ENCODE measurements around the gene SORCS1.

SORCS1 gene

DNA sequence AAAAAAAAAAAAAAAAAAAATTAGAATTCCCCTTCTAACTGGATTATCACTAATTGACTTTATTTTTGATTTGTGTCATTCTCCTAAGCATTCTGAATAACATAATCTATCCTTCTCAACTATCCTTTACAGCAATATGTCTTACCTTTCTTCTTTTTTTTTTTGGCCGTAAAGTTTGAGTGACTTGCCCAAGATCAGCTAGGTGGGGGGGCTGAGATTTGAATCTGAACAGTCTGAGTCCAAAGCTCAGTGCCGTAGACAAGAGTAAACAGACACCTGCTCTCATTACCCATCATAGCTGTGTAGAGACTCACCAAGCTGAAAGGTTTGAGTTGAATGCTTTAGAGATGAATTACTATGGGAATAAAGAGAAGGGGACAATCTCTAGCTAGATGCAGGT lies 192.1 kb downstream of the SORCS1 start:
- no peaks in the 10 kb centered on the region for H3K36me3 ChIP-seq (ENCODE audit: control insufficient read depth, insufficient read depth, low read length)
- H4K5ac ChIP-seq (ENCODE audit: low read length), result no peak overlapping the region
- no peak overlapping the region for H2BK5ac ChIP-seq (ENCODE audit: low read length)
- no peak overlapping the region for H3K4ac ChIP-seq (ENCODE audit: low read depth, low read length)
- no peaks in the 10 kb centered on the region for H3K79me2 ChIP-seq (ENCODE audit: control insufficient read depth, insufficient read depth, low read length)
- H3K18ac ChIP-seq (ENCODE audit: low read length), result no peak overlapping the region
- no peak for DNase-seq
- no peak overlapping the region for H3K56ac ChIP-seq (ENCODE audit: low read length)
- no peak overlapping the region for H2BK15ac ChIP-seq (replicated peaks; ENCODE audit: low read depth)
- no peak overlapping the region for H3K4me3 ChIP-seq (ENCODE audit: low read length)
- H3K27ac ChIP-seq (ENCODE audit: low read depth, low read length), result no peak overlapping the region
- no peak overlapping the region for H3K9ac ChIP-seq (ENCODE audit: low read length)
- no peak overlapping the region for H2BK120ac ChIP-seq (ENCODE audit: low read depth, low read length)
- no peak overlapping the region for H4K8ac ChIP-seq (ENCODE audit: low read depth, low read length)
- H3K79me1 ChIP-seq (ENCODE audit: low read length), result no peaks in the 10 kb centered on the region
- WGBS (ENCODE audit: extremely low coverage, insufficient coverage, low lambda C conversion rate), result no CpG with 5 or more reads among the region's 2 CpGs
- H3K23ac ChIP-seq (ENCODE audit: low read length), result no peak overlapping the region
- no peak overlapping the region for H2AK5ac ChIP-seq (ENCODE audit: low read length)
- H3K4me2 ChIP-seq (ENCODE audit: low read length), result no peak overlapping the region
- H3K4me1 ChIP-seq (ENCODE audit: control insufficient read depth, low read depth, low read length), result no peaks in the 10 kb centered on the region
- no peaks in the 10 kb centered on the region for H3K27me3 ChIP-seq (ENCODE audit: insufficient read depth, low read length, poor library complexity)

- WGBS (ENCODE audit: extremely low coverage, insufficient coverage, low lambda C conversion rate), result no CpG with 5 or more reads among the region's 1 CpG
- Histone ChIP-seq H4K5ac (ENCODE audit: low read length) (no peak overlapping the region), H2BK15ac (replicated peaks; ENCODE audit: low read depth) (no peak overlapping the region), H3K79me1 (ENCODE audit: low read length) (no peaks in the 10 kb centered on the region), H3K56ac (ENCODE audit: low read length) (no peak overlapping the region), H2AK5ac (ENCODE audit: low read length) (no peak overlapping the region), H3K4ac (ENCODE audit: low read depth, low read length) (no peak overlapping the region), H4K8ac (ENCODE audit: low read depth, low read length) (no peak overlapping the region), H2BK120ac (ENCODE audit: low read depth, low read length) (no peak overlapping the region), H3K27me3 (ENCODE audit: insufficient read depth, low read length, poor library complexity) (no peaks in the 10 kb centered on the region), H3K36me3 (ENCODE audit: control insufficient read depth, insufficient read depth, low read length) (no peaks in the 10 kb centered on the region), H3K27ac (ENCODE audit: low read depth, low read length) (no peak overlapping the region), H3K4me1 (ENCODE audit: control insufficient read depth, low read depth, low read length) (no peaks in the 10 kb centered on the region), H3K23ac (ENCODE audit: low read length) (no peak overlapping the region), H2BK5ac (ENCODE audit: low read length) (no peak overlapping the region), H3K4me3 (ENCODE audit: low read length) (no peak overlapping the region), H3K79me2 (ENCODE audit: control insufficient read depth, insufficient read depth, low read length) (no peaks in the 10 kb centered on the region), H3K4me2 (ENCODE audit: low read length) (no peak overlapping the region), H3K9ac (ENCODE audit: low read length) (no peak overlapping the region), H3K18ac (ENCODE audit: low read length) (no peak overlapping the region)
- no peak for DNase-seq
Measured at GRCh38 chr10:106971411-106971831, 193.1 kb downstream of the SORCS1 start.

DNA sequence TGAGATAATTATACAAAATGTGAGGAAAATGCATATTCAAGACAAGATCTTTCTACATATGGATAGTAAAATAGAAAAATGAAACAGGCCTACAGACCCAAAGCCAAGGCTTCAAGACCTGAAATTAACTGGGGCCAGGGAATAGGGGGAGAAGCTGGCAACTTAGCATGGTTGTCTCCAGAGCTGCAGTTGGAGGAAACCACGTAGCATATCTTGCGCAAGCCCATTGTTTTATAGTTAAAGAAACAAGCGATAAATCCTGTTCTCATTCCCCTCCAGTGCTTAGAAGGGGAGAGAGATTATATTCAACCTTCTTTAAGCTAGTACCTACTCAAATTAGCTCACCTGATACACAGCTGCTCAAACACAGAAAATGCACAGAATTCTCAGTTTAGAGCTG lies 197.1 kb downstream of the SORCS1 start:
- Histone ChIP-seq H3K23ac (ENCODE audit: low read length) (no peak overlapping the region), H3K4ac (ENCODE audit: low read depth, low read length) (no peak overlapping the region), H3K79me1 (ENCODE audit: low read length) (no peaks in the 10 kb centered on the region), H2BK120ac (ENCODE audit: low read depth, low read length) (no peak overlapping the region), H3K4me2 (ENCODE audit: low read length) (no peak overlapping the region), H3K4me3 (ENCODE audit: low read length) (no peak overlapping the region), H3K9ac (ENCODE audit: low read length) (no peak overlapping the region), H2AK5ac (ENCODE audit: low read length) (no peak overlapping the region), H2BK5ac (ENCODE audit: low read length) (no peak overlapping the region), H3K79me2 (ENCODE audit: control insufficient read depth, insufficient read depth, low read length) (no peaks in the 10 kb centered on the region), H3K36me3 (ENCODE audit: control insufficient read depth, insufficient read depth, low read length) (no peaks in the 10 kb centered on the region), H3K27me3 (ENCODE audit: insufficient read depth, low read length, poor library complexity) (no peaks in the 10 kb centered on the region), H3K4me1 (ENCODE audit: control insufficient read depth, low read depth, low read length) (no peaks in the 10 kb centered on the region), H4K8ac (ENCODE audit: low read depth, low read length) (no peak overlapping the region), H4K5ac (ENCODE audit: low read length) (no peak overlapping the region), H3K18ac (ENCODE audit: low read length) (no peak overlapping the region), H3K27ac (ENCODE audit: low read depth, low read length) (no peak overlapping the region), H2BK15ac (replicated peaks; ENCODE audit: low read depth) (no peak overlapping the region), H3K56ac (ENCODE audit: low read length) (no peak overlapping the region)
- DNase-seq, result no peak
- WGBS (ENCODE audit: extremely low coverage, insufficient coverage, low lambda C conversion rate), result no CpG with 5 or more reads among the region's 3 CpGs

GRCh38 chr10:106960812-106961211 lies 203.7 kb downstream of the SORCS1 start:
- Histone ChIP-seq H3K4me1 (ENCODE audit: control insufficient read depth, low read depth, low read length) (no peaks in the 10 kb centered on the region), H2AK5ac (ENCODE audit: low read length) (no peak overlapping the region), H3K9ac (ENCODE audit: low read length) (no peak overlapping the region), H3K4me2 (ENCODE audit: low read length) (no peak overlapping the region), H3K4ac (ENCODE audit: low read depth, low read length) (no peak overlapping the region), H3K18ac (ENCODE audit: low read length) (no peak overlapping the region), H2BK15ac (replicated peaks; ENCODE audit: low read depth) (no peak overlapping the region), H3K79me1 (ENCODE audit: low read length) (no peaks in the 10 kb centered on the region), H3K36me3 (ENCODE audit: control insufficient read depth, insufficient read depth, low read length) (no peaks in the 10 kb centered on the region), H4K5ac (ENCODE audit: low read length) (no peak overlapping the region), H4K8ac (ENCODE audit: low read depth, low read length) (no peak overlapping the region), H3K27ac (ENCODE audit: low read depth, low read length) (no peak overlapping the region), H3K27me3 (ENCODE audit: insufficient read depth, low read length, poor library complexity) (no peaks in the 10 kb centered on the region), H3K4me3 (ENCODE audit: low read length) (no peak overlapping the region), H3K56ac (ENCODE audit: low read length) (no peak overlapping the region), H3K23ac (ENCODE audit: low read length) (no peak overlapping the region), H3K79me2 (ENCODE audit: control insufficient read depth, insufficient read depth, low read length) (no peaks in the 10 kb centered on the region), H2BK5ac (ENCODE audit: low read length) (no peak overlapping the region), H2BK120ac (ENCODE audit: low read depth, low read length) (no peak overlapping the region)
- DNase-seq, result no peak
- no CpG with 5 or more reads among the region's 1 CpG for WGBS (ENCODE audit: extremely low coverage, insufficient coverage, low lambda C conversion rate)

DNA sequence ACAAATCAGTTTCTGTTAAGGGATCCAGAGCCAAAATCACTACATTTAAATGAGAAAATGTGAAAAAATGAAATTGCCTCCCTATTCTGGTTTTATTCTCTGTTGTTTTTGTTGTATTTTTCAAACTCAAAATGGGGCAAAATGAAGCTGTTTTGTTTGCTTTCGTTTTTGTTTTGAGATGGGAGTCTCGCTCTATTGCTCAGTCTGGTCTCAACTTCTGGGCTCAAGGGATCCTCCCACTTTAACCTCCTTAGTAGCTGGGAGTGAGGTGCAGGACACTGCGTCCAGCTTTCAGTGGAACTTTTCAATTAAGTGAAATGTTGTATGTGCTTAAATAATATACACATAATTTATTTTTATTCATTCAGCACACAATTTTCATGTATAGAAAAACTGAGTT lies 205.0 kb downstream of the SORCS1 start:
- H4K8ac ChIP-seq (ENCODE audit: low read depth, low read length), result no peak overlapping the region
- WGBS (ENCODE audit: extremely low coverage, insufficient coverage, low lambda C conversion rate), result no CpG with 5 or more reads among the region's 3 CpGs
- no peak overlapping the region for H4K5ac ChIP-seq (ENCODE audit: low read length)

DNA sequence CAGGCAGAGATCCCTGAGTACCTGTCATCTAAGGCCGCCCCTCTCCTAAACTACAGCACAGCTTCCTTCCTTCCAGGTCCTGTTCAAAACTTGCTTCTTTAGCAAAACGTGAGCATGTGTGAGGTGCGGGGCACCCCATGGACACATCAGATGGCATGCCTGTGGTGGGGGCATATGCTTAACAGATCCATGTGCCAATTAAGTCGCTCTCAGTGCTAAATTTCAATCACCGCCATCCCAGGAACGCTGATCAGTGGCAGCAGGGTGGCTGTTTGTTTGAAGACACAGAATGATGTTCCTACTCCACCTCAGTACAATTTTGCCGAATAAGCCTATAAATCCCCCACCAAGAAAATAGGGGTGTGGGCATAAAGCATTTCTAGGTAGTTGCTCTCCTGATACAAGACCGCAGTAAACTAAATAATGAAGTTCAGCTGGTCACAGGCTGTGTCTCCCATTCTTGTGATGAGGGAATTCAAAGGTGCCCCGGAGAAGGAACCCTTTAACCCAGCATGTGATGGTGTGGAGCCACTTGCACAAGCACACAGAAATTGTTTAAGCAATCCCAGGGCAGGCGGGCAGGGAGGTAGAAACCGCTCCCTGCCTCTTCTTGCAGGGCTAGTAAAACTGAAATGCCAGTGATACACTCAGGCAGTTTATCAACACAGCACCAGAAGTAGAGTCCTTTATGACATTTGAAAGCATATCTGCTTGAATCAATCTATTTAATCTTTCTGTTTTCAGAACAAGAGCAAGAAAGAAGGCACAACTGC lies 205.7 kb downstream of the SORCS1 start:
- Histone ChIP-seq H3K27me3 (ENCODE audit: insufficient read depth, low read length, poor library complexity) (no peaks in the 10 kb centered on the region), H3K18ac (ENCODE audit: low read length) (no peak overlapping the region), H2AK5ac (ENCODE audit: low read length) (no peak overlapping the region), H2BK120ac (ENCODE audit: low read depth, low read length) (no peak overlapping the region), H3K4ac (ENCODE audit: low read depth, low read length) (no peak overlapping the region), H3K23ac (ENCODE audit: low read length) (no peak overlapping the region), H4K5ac (ENCODE audit: low read length) (no peak overlapping the region), H2BK5ac (ENCODE audit: low read length) (no peak overlapping the region), H2BK15ac (replicated peaks; ENCODE audit: low read depth) (no peak overlapping the region), H3K36me3 (ENCODE audit: control insufficient read depth, insufficient read depth, low read length) (no peaks in the 10 kb centered on the region), H3K56ac (ENCODE audit: low read length) (no peak overlapping the region), H3K4me2 (ENCODE audit: low read length) (no peak overlapping the region), H3K79me2 (ENCODE audit: control insufficient read depth, insufficient read depth, low read length) (no peaks in the 10 kb centered on the region), H3K9ac (ENCODE audit: low read length) (no peak overlapping the region), H3K4me3 (ENCODE audit: low read length) (no peak overlapping the region), H3K27ac (ENCODE audit: low read depth, low read length) (no peak overlapping the region), H3K4me1 (ENCODE audit: control insufficient read depth, low read depth, low read length) (no peaks in the 10 kb centered on the region), H3K79me1 (ENCODE audit: low read length) (no peaks in the 10 kb centered on the region), H4K8ac (ENCODE audit: low read depth, low read length) (no peak overlapping the region)
- WGBS (ENCODE audit: extremely low coverage, insufficient coverage, low lambda C conversion rate), result no CpG with 5 or more reads among the region's 11 CpGs
- DNase-seq, result no peak

More for the DNA sequence above, 205.0 kb downstream of the SORCS1 start:
- no peak overlapping the region for H3K27ac ChIP-seq (ENCODE audit: low read depth, low read length)
- H3K56ac ChIP-seq (ENCODE audit: low read length), result no peak overlapping the region
- H3K79me2 ChIP-seq (ENCODE audit: control insufficient read depth, insufficient read depth, low read length), result no peaks in the 10 kb centered on the region
- H2BK15ac ChIP-seq (replicated peaks; ENCODE audit: low read depth), result no peak overlapping the region
- no peaks in the 10 kb centered on the region for H3K36me3 ChIP-seq (ENCODE audit: control insufficient read depth, insufficient read depth, low read length)
- H3K23ac ChIP-seq (ENCODE audit: low read length), result no peak overlapping the region
- no peaks in the 10 kb centered on the region for H3K4me1 ChIP-seq (ENCODE audit: control insufficient read depth, low read depth, low read length)
- no peak overlapping the region for H3K4me3 ChIP-seq (ENCODE audit: low read length)
- H3K79me1 ChIP-seq (ENCODE audit: low read length), result no peaks in the 10 kb centered on the region
- no peak overlapping the region for H2AK5ac ChIP-seq (ENCODE audit: low read length)
- H2BK5ac ChIP-seq (ENCODE audit: low read length), result no peak overlapping the region
- H3K18ac ChIP-seq (ENCODE audit: low read length), result no peak overlapping the region
- no peak overlapping the region for H3K4me2 ChIP-seq (ENCODE audit: low read length)
- no peak overlapping the region for H3K4ac ChIP-seq (ENCODE audit: low read depth, low read length)
- no peaks in the 10 kb centered on the region for H3K27me3 ChIP-seq (ENCODE audit: insufficient read depth, low read length, poor library complexity)
- H3K9ac ChIP-seq (ENCODE audit: low read length), result no peak overlapping the region
- no peak overlapping the region for H2BK120ac ChIP-seq (ENCODE audit: low read depth, low read length)
- no peak for DNase-seq

Data from mesendoderm (in vitro differentiated cells).